IMR-90 (cell line): ENCODE data around the gene GNAT3. TPM values are rescaled to one million over a fixed set of nuclear protein-coding genes. Genes with fewer than 3 reads are reported as not detected.

Source experiments
- ATAC-seq: fragments of 200-7000 bp; cut with Tn5 transposase; 2 replicates; pipeline ENCODE4 v1.9.1; 2020; ENCODE audit warnings: low read depth, mild to moderate bottlenecking, moderate library complexity
- BruUV-seq: library from RNA; stranded (reverse); fragments of 400-500 nt; replicated peaks from 2 replicates; lab custom pipeline; 2021; lab: Mats Ljungman, UMichigan
- CTCF ChIA-PET: fragments of 300-600 bp; formaldehyde crosslinking; extraction: SDS; loops from one replicate; lab custom pipeline; 2021; ENCODE audit warnings: antibody characterized with exemption; lab: Yijun Ruan, JAX
- POLR2A ChIA-PET: fragments of 300-600 bp; sonication (Branson Sonifier 250); formaldehyde crosslinking; loops from one replicate; lab custom pipeline; 2022; ENCODE audit warnings: antibody characterized with exemption; ENCODE audit not compliant: unreplicated experiment; lab: Charles Lee
- DNase-seq: peaks from one replicate; pipeline ENCODE4 v3.0.0; 2013
- H2AFZ ChIP-seq: replicated peaks from 2 replicates; pipeline ENCODE3; 2013; ENCODE audit warnings: low read length, mild to moderate bottlenecking; ENCODE audit not compliant: poor library complexity
- H2AK5ac ChIP-seq: 2 replicates; pipeline ENCODE4 v1.6.1; 2013; ENCODE audit warnings: low read depth, low read length, inconsistent platforms
- H2AK9ac ChIP-seq: replicated peaks from 2 replicates; pipeline ENCODE3; 2013; ENCODE audit warnings: mild to moderate bottlenecking, low read depth, low read length, moderate library complexity; ENCODE audit not compliant: poor library complexity
- H2BK120ac ChIP-seq: 2 replicates; pipeline ENCODE4 v1.6.1; 2013; ENCODE audit warnings: low read depth, low read length, inconsistent platforms
- H2BK15ac ChIP-seq: 3 replicates; pipeline ENCODE4 v1.6.1; 2013; ENCODE audit warnings: low read depth, low read length, inconsistent platforms
- H2BK20ac ChIP-seq: 2 replicates; pipeline ENCODE4 v1.6.1; 2013; ENCODE audit warnings: low read depth, mild to moderate bottlenecking, inconsistent platforms, low read length, moderate library complexity
- H2BK5ac ChIP-seq: 2 replicates; pipeline ENCODE4 v1.6.1; 2013; ENCODE audit warnings: mild to moderate bottlenecking, low read depth, low read length, inconsistent platforms; ENCODE audit not compliant: poor library complexity, severe bottlenecking
- H3K14ac ChIP-seq: replicated peaks from 2 replicates; pipeline ENCODE4 v1.6.1; 2013; ENCODE audit warnings: low read depth, low read length, inconsistent platforms
- H3K18ac ChIP-seq: 2 replicates; pipeline ENCODE4 v1.6.1; 2013; ENCODE audit warnings: low read depth, low read length, control low read depth
- H3K23ac ChIP-seq: 2 replicates; pipeline ENCODE4 v1.6.1; 2013; ENCODE audit warnings: low read depth, low read length, inconsistent platforms
- H3K27ac ChIP-seq: 2 replicates; pipeline ENCODE4 v1.5.1; 2013; ENCODE audit warnings: mild to moderate bottlenecking, control low read depth, low read length; ENCODE audit not compliant: insufficient read depth
- H3K27me3 ChIP-seq: 2 replicates; pipeline ENCODE4 v1.6.1; 2013; ENCODE audit warnings: low read length; ENCODE audit not compliant: control insufficient read depth, insufficient read depth
- H3K36me3 ChIP-seq: 2 replicates; pipeline ENCODE4 v1.6.1; 2013; ENCODE audit warnings: low read length, mixed read lengths; ENCODE audit not compliant: control insufficient read depth, insufficient read depth
- H3K4ac ChIP-seq: 2 replicates; pipeline ENCODE4 v1.6.1; 2013; ENCODE audit warnings: low read depth, low read length, inconsistent platforms
- H3K4me1 ChIP-seq: 2 replicates; pipeline ENCODE4 v1.6.1; 2013; ENCODE audit warnings: low read length, mixed read lengths; ENCODE audit not compliant: control insufficient read depth, insufficient read depth
- H3K4me2 ChIP-seq: 2 replicates; pipeline ENCODE4 v1.6.1; 2013; ENCODE audit warnings: low read depth, mild to moderate bottlenecking, control low read depth, low read length, moderate library complexity
- H3K4me3 ChIP-seq: 2 replicates; pipeline ENCODE4 v1.5.1; 2013; ENCODE audit warnings: low read depth, mild to moderate bottlenecking, control low read depth, low read length, moderate library complexity; ENCODE audit not compliant: insufficient read depth
- H3K56ac ChIP-seq: 2 replicates; pipeline ENCODE4 v1.6.1; 2013; ENCODE audit warnings: low read length, inconsistent platforms; ENCODE audit not compliant: insufficient read depth; ENCODE audit errors: extremely low read depth
- H3K79me1 ChIP-seq, 2 experiments: 2 replicates each; pipeline ENCODE4 v1.6.1; 2013; ENCODE audit warnings: low read length in 2 of 2, inconsistent platforms in 1 of 2, low read depth in 1 of 2
- H3K9ac ChIP-seq: 2 replicates; pipeline ENCODE4 v1.6.1; 2013; ENCODE audit warnings: low read depth, low read length, control low read depth
- H3K9me1 ChIP-seq: 2 replicates; pipeline ENCODE4 v1.6.1; 2013; ENCODE audit warnings: low read length, inconsistent platforms; ENCODE audit not compliant: insufficient read depth
- H3K9me3 ChIP-seq: 2 replicates; pipeline ENCODE4 v1.6.1; 2013; ENCODE audit warnings: low read length; ENCODE audit not compliant: control insufficient read depth, insufficient read depth
- H4K20me1 ChIP-seq: 2 replicates; pipeline ENCODE4 v1.6.1; 2013; ENCODE audit warnings: low read length, inconsistent platforms; ENCODE audit not compliant: insufficient read depth
- H4K5ac ChIP-seq: 2 replicates; pipeline ENCODE4 v1.6.1; 2013; ENCODE audit warnings: mild to moderate bottlenecking, low read depth, low read length, control low read depth
- H4K8ac ChIP-seq, 2 experiments: 2 replicates each; pipeline ENCODE4 v1.6.1; 2013; ENCODE audit warnings: low read depth in 2 of 2, low read length in 2 of 2, control low read depth in 1 of 2, inconsistent platforms in 1 of 2
- H4K91ac ChIP-seq: 2 replicates; pipeline ENCODE4 v1.6.1; 2013; ENCODE audit warnings: low read depth, low read length, inconsistent platforms; ENCODE audit not compliant: insufficient read depth
- MAFK ChIP-seq: IDR thresholded peaks from 2 replicates; pipeline ENCODE4 v1.6.1; 2012; ENCODE audit warnings: low read depth, low read length, improper control_type of control experiment
- MAZ ChIP-seq: IDR thresholded peaks from 2 replicates; pipeline ENCODE4 v1.6.1; 2012; ENCODE audit warnings: low read depth, mild to moderate bottlenecking, low read length, improper control_type of control experiment, moderate library complexity, borderline replicate concordance
- WGBS, 2 experiments: methylation state at CpG; one replicate each; pipeline versions ENCODE4 v1.1.5 to v1.1.7; 2013; ENCODE audit warnings: missing lambda C conversion rate in 2 of 2; ENCODE audit not compliant: insufficient read length in 1 of 2; ENCODE audit errors: extremely low coverage in 2 of 2; 5-methylcytosine and 5-hydroxymethylcytosine counted together
- dilution Hi-C: fragments of 300-500 bp; cut with HindIII; formaldehyde crosslinking; loops from one replicate; pipeline ENCODE4 v1.14.3; 2018; ENCODE audit warnings: low sequenced_read_pairs; ENCODE audit not compliant: unreplicated experiment
- in situ Hi-C: fragments of 300-500 bp; cut with MboI; formaldehyde crosslinking; loops from 3 replicates; pipeline ENCODE4 v1.14.3; 2019; ENCODE audit warnings: low sequenced_read_pairs, inconsistent platforms, mixed read lengths
- intact Hi-C: fragments of 100-400 bp; cut with micrococcal nuclease; formaldehyde crosslinking; loops from 2 replicates; pipeline ENCODE4 v1.10.0; 2022
- polyA plus RNA-seq, 3 experiments: library from polyadenylated mRNA; depleted of rRNA; stranded (reverse); fragments of >200 nt; gene quantifications; 2 replicates each; pipeline ENCODE4 v1.2.3, GENCODE V29; 2012; ENCODE audit warnings: low replicate concordance in 1 of 3
- total RNA-seq: library from RNA; depleted of rRNA; stranded (reverse); fragments of >200 nt; gene quantifications from 2 replicates; pipeline ENCODE4 v1.2.3, GENCODE V29; 2012

The GNAT3 gene
- total and polyA plus RNA-seq, 2 of the 4 experiments (the other 2 are of a cell fraction) = not detected

DNA sequence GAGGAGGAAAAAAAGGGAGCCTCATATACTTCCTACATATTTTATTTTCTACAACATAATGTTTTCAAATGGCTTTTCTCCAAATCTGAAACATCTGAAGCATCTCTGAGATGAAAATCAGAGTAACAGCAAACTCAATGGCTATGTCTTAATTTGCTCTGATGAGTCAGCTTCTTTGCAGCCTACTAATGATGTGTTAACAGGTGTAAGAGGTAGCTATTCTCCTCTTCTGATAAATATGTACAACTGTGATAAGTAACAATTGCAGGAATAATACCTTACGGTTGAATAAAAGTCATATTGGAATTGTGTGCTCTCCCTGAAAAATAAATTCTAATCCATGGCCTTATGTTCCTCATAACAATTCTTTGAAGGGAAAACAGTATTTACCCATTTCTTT lies 45.2 kb downstream of the GNAT3 start:
- intact Hi-C loops = no loop called here
- Histone ChIP-seq H3K4me3 (no peak overlapping the region), H3K9ac (no peak overlapping the region), H3K4me2 (peak overlapping the region; percentile 76; the same call in 1 of the 2 replicates), H2AK9ac (no peak overlapping the region), H2AK5ac (no peak overlapping the region), H3K9me1 (no peaks in the 10 kb centered on the region), H2BK20ac (peak overlapping the region; percentile 74; the same call in 1 of the 2 replicates), H3K4me1 (peaks cover 3% of the 10 kb centered on the region; the same call in 1 of the 2 replicates), H3K36me3 (no peaks in the 10 kb centered on the region), H3K27ac (no peak overlapping the region), H3K27me3 (no peaks in the 10 kb centered on the region), H2BK5ac (peak overlapping the region; percentile 53), H4K5ac (no peak overlapping the region; the same call in 1 of the 2 replicates), H3K18ac (peak overlapping the region; percentile 54; the same call in 1 of the 2 replicates), H2AFZ (no peak overlapping the region), H2BK120ac (peak overlapping the region; percentile 52; the same call in 1 of the 2 replicates), H3K56ac (no peak overlapping the region), H4K8ac (no peak overlapping the region; a peak in 1 of 4 replicates), H2BK15ac (no peak overlapping the region), H4K91ac (no peak overlapping the region), H3K14ac (peak overlapping the region; percentile 55; the same call in 1 of the 2 replicates), H3K79me1 (no peaks in the 10 kb centered on the region), H3K9me3 (no peaks in the 10 kb centered on the region), H3K4ac (no peak overlapping the region), H3K23ac (no peak overlapping the region), H4K20me1 (no peaks in the 10 kb centered on the region)
- ATAC-seq = no peak; the same call in 1 of the 2 replicates
- dilution Hi-C loops = no loop called here
- DNase-seq = no peak
- TF ChIP-seq MAZ (no peak), MAFK (peak; percentile 37; the same call in 1 of the 2 replicates)
- no TSS peak for BruUV-seq
- POLR2A ChIA-PET = interaction anchor here (0.9 kb wide), 1 partner anchor 188 kb away, joined by 3 read pairs; no protein-coding TSS in a partner anchor
- WGBS, 2 experiments = no CpG with 5 or more reads among the region's 1 CpG
- CTCF ChIA-PET = interaction anchor here (1.0 kb wide), 1 partner anchor 38 kb away, joined by 3 read pairs; no protein-coding TSS in a partner anchor
- in situ Hi-C loops = no loop called here
